HCT116 (cell line): ENCODE results near the gene KLHL40. TPM values are rescaled to one million over a fixed set of nuclear protein-coding genes. Genes with fewer than 3 reads are reported as not detected.

Source experiments
- ATAC-seq: fragments of 200-7000 bp; cut with Tn5 transposase; 2 replicates; pipeline ENCODE4 v1.9.1; 2020; ENCODE audit warnings: mild to moderate bottlenecking, moderate library complexity
- Bru-seq: library from RNA; stranded (reverse); fragments of 400-500 nt; gene quantifications from one replicate; lab custom pipeline; 2021; lab: Mats Ljungman, UMichigan
- BruChase-seq, 2 experiments: library from RNA; stranded (reverse); fragments of 400-500 nt; gene quantifications; one replicate each; lab custom pipeline; 2021; lab: Mats Ljungman, UMichigan
- BruUV-seq: library from RNA; stranded (reverse); fragments of 400-500 nt; replicated peaks from 2 replicates; lab custom pipeline; 2021; lab: Mats Ljungman, UMichigan
- CTCF ChIA-PET: fragments of 300-600 bp; sonication (Branson Sonifier 250); formaldehyde crosslinking; loops from one replicate; lab custom pipeline; 2021; ENCODE audit warnings: antibody characterized with exemption; lab: Charles Lee
- POLR2A ChIA-PET: fragments of 300-600, 350-600 bp; sonication (Branson Sonifier 250); formaldehyde crosslinking; loops from one replicate; lab custom pipeline; 2021; ENCODE audit warnings: antibody characterized with exemption; lab: Charles Lee
- RAD21 ChIA-PET, 2 experiments: fragments of 300-600 bp; sonication (Branson Sonifier 250); formaldehyde crosslinking; loops; one replicate each; lab custom pipeline; 2023; ENCODE audit warnings: low total read pairs in 2 of 2; ENCODE audit not compliant: uncharacterized antibody in 2 of 2, unreplicated experiment in 2 of 2, low non-redundant PET in 1 of 2; lab: Charles Lee
- DNase-seq: peaks from one replicate; pipeline ENCODE4 v3.0.0-alpha.2; 2010; ENCODE audit warnings: low read depth, low spot score
- H2AFZ ChIP-seq: fragments of 200-600 bp; shearing (Covaris generic), sonication (generic); 2 replicates; pipeline ENCODE4 v1.6.1; 2017; ENCODE audit warnings: low read depth, mixed run types, mixed read lengths, antibody characterized with exemption, low read length; ENCODE audit not compliant: poor library complexity, severe bottlenecking
- H3K27ac ChIP-seq: 2 replicates; pipeline ENCODE4 v1.5.1; 2012; ENCODE audit warnings: low read depth, low read length
- H3K27me3 ChIP-seq: fragments of 200-600 bp; sonication (generic); 2 replicates; pipeline ENCODE4 v1.6.1; 2016; ENCODE audit warnings: mixed run types, low read length, mixed read lengths; ENCODE audit not compliant: insufficient read depth
- H3K36me3 ChIP-seq, 2 experiments: fragments of 200-500 bp in 1 of 2; fragments of 200-600 bp in 1 of 2; sonication (Bioruptor generic) in 1 of 2; sonication (generic) in 1 of 2; 2 replicates each; pipeline versions ENCODE4 v1.5.1 to v1.6.1; 2014 to 2016; ENCODE audit warnings: low read length in 2 of 2, inconsistent platforms in 1 of 2, mixed read lengths in 1 of 2, mixed run types in 1 of 2; ENCODE audit not compliant: insufficient read depth in 2 of 2, control insufficient read depth in 1 of 2
- H3K4me1 ChIP-seq, 2 experiments: fragments of 200-600 bp in 1 of 2; sonication (generic) in 1 of 2; 2 replicates each; pipeline versions ENCODE4 v1.5.1 to v1.6.1; 2012 to 2017; ENCODE audit warnings: low read length in 2 of 2, inconsistent platforms in 1 of 2, mild to moderate bottlenecking in 1 of 2, mixed read lengths in 1 of 2, mixed run types in 1 of 2, moderate library complexity in 1 of 2; ENCODE audit not compliant: insufficient read depth in 2 of 2, control insufficient read depth in 1 of 2
- H3K4me2 ChIP-seq: fragments of 200-600 bp; sonication (generic); 2 replicates; pipeline ENCODE4 v1.6.1; 2017; ENCODE audit warnings: mixed run types, low read length, mixed read lengths
- H3K4me3 ChIP-seq, 2 experiments: fragments of 200-600 bp in 1 of 2; sonication (generic) in 1 of 2; replicated peaks in 1 of 2; 2 replicates each; pipeline ENCODE4 v1.5.1; 2011 to 2016; ENCODE audit warnings: low read length in 2 of 2, control low read depth in 1 of 2, low read depth in 1 of 2, mild to moderate bottlenecking in 1 of 2, mixed read lengths in 1 of 2, mixed run types in 1 of 2
- H3K79me2 ChIP-seq: fragments of 200-600 bp; sonication (generic); 2 replicates; pipeline ENCODE4 v1.6.1; 2017; ENCODE audit warnings: mild to moderate bottlenecking, mixed run types, low read length, moderate library complexity, mixed read lengths; ENCODE audit not compliant: insufficient read depth
- H3K9ac ChIP-seq: fragments of 200-600 bp; sonication (generic); 2 replicates; pipeline ENCODE4 v1.6.1; 2016; ENCODE audit warnings: low read length, mixed read lengths
- H3K9me2 ChIP-seq: fragments of 200-600 bp; sonication (generic), shearing (Covaris generic); 2 replicates; pipeline ENCODE4 v1.6.1; 2017; ENCODE audit warnings: mixed run types, mild to moderate bottlenecking, moderate library complexity; ENCODE audit not compliant: insufficient read depth
- H3K9me3 ChIP-seq, 2 experiments: fragments of 200-500 bp in 1 of 2; fragments of 200-600 bp in 1 of 2; sonication (Bioruptor generic) in 1 of 2; sonication (generic) in 1 of 2; 2 replicates each; pipeline ENCODE4 v1.6.1; 2014 to 2017; ENCODE audit warnings: low read length in 2 of 2, mixed read lengths in 2 of 2, inconsistent platforms in 1 of 2, low read depth in 1 of 2, mild to moderate bottlenecking in 1 of 2, mixed run types in 1 of 2, moderate library complexity in 1 of 2; ENCODE audit not compliant: control insufficient read depth in 1 of 2, insufficient read depth in 1 of 2
- H4K20me1 ChIP-seq: fragments of 200-600 bp; sonication (generic), shearing (Covaris generic); 2 replicates; pipeline ENCODE4 v1.6.1; 2017; ENCODE audit warnings: mixed run types, mild to moderate bottlenecking, moderate library complexity; ENCODE audit not compliant: insufficient read depth
- CBX3 ChIP-seq: IDR thresholded peaks from 2 replicates; pipeline ENCODE4 v1.6.1; 2012; ENCODE audit warnings: low read depth
- EZH2phosphoT487 ChIP-seq: fragments of 200-600 bp; IDR thresholded peaks from 2 replicates; pipeline ENCODE4 v1.6.1; 2018; ENCODE audit warnings: antibody characterized with exemption, borderline replicate concordance
- SIN3A ChIP-seq: IDR thresholded peaks from 2 replicates; pipeline ENCODE4 v1.6.1; 2012; ENCODE audit warnings: low read depth
- ZFX ChIP-seq: fragments of 450-650 bp; IDR thresholded peaks from 2 replicates; pipeline ENCODE4 v1.6.1; 2017
- intact Hi-C: fragments of 100-400 bp; cut with micrococcal nuclease; formaldehyde crosslinking; loops from 2 replicates; pipeline ENCODE4 v1.10.0; 2022
- long read RNA-seq: library from polyadenylated mRNA; unstranded; transcript quantifications from one replicate; pipeline ENCODE4 v2.0.0, GENCODE V29; 2021; ENCODE audit not compliant: unreplicated experiment
- polyA plus RNA-seq: library from polyadenylated mRNA; unstranded; fragments of >200 nt; gene quantifications from 2 replicates; pipeline ENCODE4 v1.2.1, GENCODE V29; 2012; ENCODE audit warnings: missing spikeins
- total RNA-seq: library from RNA; stranded (reverse); gene quantifications from one replicate; pipeline ENCODE4 v1.2.1, GENCODE V29; 2021; ENCODE audit not compliant: unreplicated experiment
- TF ChIP-seq, protein P1 (sequence below), 3 experiments: fragments of 200-600 bp in 1 of 3; sonication (generic) in 1 of 3; IDR thresholded peaks in 2 of 3; conservative IDR thresholded peaks in 1 of 3; 2 replicates each; pipeline ENCODE4 v1.5.1; 2012 to 2017; ENCODE audit warnings: low read depth in 2 of 3, low read length in 2 of 3, antibody characterized with exemption in 1 of 3, borderline replicate concordance in 1 of 3, control low read depth in 1 of 3, mild to moderate bottlenecking in 1 of 3, mixed read lengths in 1 of 3, mixed run types in 1 of 3, moderate library complexity in 1 of 3; ENCODE audit not compliant: insufficient read depth in 1 of 3
- TF ChIP-seq, protein P2 (sequence below): IDR thresholded peaks from 2 replicates; pipeline ENCODE4 v1.6.1; 2012
- TF ChIP-seq, protein P3 (sequence below): IDR thresholded peaks from 2 replicates; pipeline ENCODE4 v1.6.1; 2011; ENCODE audit warnings: mild to moderate bottlenecking, low read length, moderate library complexity; ENCODE audit not compliant: insufficient replicate concordance; ENCODE audit errors: extremely low read depth

The KLHL40 gene, protein sequence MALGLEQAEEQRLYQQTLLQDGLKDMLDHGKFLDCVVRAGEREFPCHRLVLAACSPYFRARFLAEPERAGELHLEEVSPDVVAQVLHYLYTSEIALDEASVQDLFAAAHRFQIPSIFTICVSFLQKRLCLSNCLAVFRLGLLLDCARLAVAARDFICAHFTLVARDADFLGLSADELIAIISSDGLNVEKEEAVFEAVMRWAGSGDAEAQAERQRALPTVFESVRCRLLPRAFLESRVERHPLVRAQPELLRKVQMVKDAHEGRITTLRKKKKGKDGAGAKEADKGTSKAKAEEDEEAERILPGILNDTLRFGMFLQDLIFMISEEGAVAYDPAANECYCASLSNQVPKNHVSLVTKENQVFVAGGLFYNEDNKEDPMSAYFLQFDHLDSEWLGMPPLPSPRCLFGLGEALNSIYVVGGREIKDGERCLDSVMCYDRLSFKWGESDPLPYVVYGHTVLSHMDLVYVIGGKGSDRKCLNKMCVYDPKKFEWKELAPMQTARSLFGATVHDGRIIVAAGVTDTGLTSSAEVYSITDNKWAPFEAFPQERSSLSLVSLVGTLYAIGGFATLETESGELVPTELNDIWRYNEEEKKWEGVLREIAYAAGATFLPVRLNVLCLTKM
- total RNA-seq (not detected), Bru-seq, nascent RNA (percentile 9 among the genes with signal in this experiment), BruChase-seq, experiment 1, labeled RNA remaining after a 6-hour chase (percentile 9 among the genes with signal in this experiment), BruChase-seq, experiment 2, labeled RNA remaining after a 2-hour chase (percentile 9 among the genes with signal in this experiment)
- not detected in 2 replicates for polyA plus RNA-seq
- long read RNA-seq, result 0 reads

DNA sequence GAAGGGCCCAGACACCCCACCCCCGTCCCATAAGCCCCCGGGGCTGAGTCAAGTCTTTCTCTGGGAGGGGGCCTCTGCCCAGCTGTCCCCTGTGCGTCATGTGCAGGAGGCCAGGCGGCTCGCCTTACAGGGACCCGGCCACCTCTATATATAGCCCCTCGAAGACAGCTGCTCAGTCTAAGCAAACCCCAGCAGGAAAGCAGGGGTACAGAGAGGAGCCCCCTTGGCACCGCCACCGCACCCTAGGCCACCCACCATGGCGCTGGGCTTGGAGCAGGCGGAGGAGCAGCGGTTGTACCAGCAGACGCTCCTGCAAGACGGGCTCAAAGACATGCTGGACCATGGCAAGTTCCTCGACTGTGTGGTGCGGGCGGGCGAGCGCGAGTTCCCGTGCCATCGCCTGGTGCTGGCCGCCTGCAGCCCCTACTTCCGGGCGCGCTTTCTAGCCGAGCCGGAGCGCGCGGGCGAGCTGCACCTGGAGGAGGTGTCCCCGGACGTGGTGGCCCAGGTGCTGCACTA, at the start of gene KLHL40:
Gene KLHL40, plus strand, starts transcription at position 175 of the 519 bp plus-strand sequence. Its CDS starts 82 bp downstream, at position 257.
- CTCF ChIA-PET, result no interaction called here
- peak within 1 kb of the TSS; percentile 73 for H3K4me2 ChIP-seq
- intact Hi-C loops, result no loop called here

More for the DNA sequence above, at the start of gene KLHL40:
- no peaks in the 10 kb centered on the region for H3K36me3 ChIP-seq
- RAD21 ChIA-PET, result no interaction called here
- no peak for TF ChIP-seq ZFX
- TF ChIP-seq, protein P1, sequence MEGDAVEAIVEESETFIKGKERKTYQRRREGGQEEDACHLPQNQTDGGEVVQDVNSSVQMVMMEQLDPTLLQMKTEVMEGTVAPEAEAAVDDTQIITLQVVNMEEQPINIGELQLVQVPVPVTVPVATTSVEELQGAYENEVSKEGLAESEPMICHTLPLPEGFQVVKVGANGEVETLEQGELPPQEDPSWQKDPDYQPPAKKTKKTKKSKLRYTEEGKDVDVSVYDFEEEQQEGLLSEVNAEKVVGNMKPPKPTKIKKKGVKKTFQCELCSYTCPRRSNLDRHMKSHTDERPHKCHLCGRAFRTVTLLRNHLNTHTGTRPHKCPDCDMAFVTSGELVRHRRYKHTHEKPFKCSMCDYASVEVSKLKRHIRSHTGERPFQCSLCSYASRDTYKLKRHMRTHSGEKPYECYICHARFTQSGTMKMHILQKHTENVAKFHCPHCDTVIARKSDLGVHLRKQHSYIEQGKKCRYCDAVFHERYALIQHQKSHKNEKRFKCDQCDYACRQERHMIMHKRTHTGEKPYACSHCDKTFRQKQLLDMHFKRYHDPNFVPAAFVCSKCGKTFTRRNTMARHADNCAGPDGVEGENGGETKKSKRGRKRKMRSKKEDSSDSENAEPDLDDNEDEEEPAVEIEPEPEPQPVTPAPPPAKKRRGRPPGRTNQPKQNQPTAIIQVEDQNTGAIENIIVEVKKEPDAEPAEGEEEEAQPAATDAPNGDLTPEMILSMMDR (IDR thresholded peaks at IDR 0.05 in 2 of 3, conservative IDR thresholded peaks at IDR 0.05 in 1 of 3; ENCODE audit: borderline replicate concordance in 1 of 3, insufficient read depth in 1 of 3, low read depth in 2 of 3, low read length in 2 of 3), result no peak
- TF ChIP-seq CBX3, result no peak
- TF ChIP-seq EZH2phosphoT487, result no peak
- TF ChIP-seq, protein P2, sequence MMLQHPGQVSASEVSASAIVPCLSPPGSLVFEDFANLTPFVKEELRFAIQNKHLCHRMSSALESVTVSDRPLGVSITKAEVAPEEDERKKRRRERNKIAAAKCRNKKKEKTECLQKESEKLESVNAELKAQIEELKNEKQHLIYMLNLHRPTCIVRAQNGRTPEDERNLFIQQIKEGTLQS, result no peak
- TF ChIP-seq, protein P3, sequence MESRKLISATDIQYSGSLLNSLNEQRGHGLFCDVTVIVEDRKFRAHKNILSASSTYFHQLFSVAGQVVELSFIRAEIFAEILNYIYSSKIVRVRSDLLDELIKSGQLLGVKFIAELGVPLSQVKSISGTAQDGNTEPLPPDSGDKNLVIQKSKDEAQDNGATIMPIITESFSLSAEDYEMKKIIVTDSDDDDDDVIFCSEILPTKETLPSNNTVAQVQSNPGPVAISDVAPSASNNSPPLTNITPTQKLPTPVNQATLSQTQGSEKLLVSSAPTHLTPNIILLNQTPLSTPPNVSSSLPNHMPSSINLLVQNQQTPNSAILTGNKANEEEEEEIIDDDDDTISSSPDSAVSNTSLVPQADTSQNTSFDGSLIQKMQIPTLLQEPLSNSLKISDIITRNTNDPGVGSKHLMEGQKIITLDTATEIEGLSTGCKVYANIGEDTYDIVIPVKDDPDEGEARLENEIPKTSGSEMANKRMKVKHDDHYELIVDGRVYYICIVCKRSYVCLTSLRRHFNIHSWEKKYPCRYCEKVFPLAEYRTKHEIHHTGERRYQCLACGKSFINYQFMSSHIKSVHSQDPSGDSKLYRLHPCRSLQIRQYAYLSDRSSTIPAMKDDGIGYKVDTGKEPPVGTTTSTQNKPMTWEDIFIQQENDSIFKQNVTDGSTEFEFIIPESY, result no peak
- TF ChIP-seq SIN3A, result no peak
- peak within 1 kb of the TSS in 1 of 2 experiments; percentile 39; a peak in 1 of 4 replicates for H3K4me3 ChIP-seq
- POLR2A ChIA-PET, result no interaction called here
- H3K27me3 ChIP-seq, result no peaks in the 10 kb centered on the region
- no peak within 1 kb of the TSS for H2AFZ ChIP-seq
- ATAC-seq (no peak), DNase-seq (no peak)
- H3K9me3 ChIP-seq, result no peaks in the 10 kb centered on the region
- no peak within 1 kb of the TSS for H3K27ac ChIP-seq
- peaks cover 3 to 23% of the 10 kb centered on the region in 2 experiments; a peak in 3 of 4 replicates for H3K4me1 ChIP-seq
- H3K79me2 ChIP-seq, result no peaks in the 10 kb centered on the region
- no peak within 1 kb of the TSS for H3K9ac ChIP-seq
- no TSS peak for BruUV-seq
- no peaks in the 10 kb centered on the region for H4K20me1 ChIP-seq
- no peaks in the 10 kb centered on the region for H3K9me2 ChIP-seq
